ENCODE results near the gene ZCCHC24.

DNA sequence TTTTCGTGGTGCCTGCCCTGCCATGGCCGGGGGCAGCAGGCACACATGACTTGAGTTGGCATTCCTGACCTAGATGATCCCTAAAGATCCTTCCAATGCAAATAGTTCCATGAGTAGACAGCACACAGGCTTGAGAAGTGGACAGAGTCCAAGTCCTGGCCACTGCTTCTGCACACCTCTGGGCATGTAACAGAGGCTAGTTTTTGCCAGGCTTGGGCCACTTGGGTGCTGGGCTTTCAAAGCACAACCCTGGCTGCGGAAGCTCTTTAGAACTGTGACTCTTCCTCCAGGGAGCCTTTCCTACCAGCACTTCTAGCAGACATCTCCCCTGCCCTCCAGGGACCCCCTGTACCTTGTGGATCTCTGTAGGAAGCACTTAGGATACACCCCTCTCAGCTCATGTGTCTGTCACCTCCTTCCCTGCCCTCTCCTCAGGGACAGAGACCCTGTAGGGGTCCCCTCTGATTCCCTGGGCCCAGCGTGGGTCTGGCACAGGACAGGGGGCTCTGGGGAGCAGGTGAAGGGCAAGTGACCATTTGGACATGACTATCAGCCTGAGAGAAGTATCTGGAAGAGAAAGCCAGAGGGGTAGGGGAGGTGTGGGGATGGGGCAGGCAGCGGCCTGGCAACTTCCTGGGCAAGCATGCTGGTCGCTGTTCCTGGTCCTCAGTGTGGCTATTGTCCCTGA, 36.2 kb downstream of the ZCCHC24 start:
- TF ChIP-seq, protein P1, sequence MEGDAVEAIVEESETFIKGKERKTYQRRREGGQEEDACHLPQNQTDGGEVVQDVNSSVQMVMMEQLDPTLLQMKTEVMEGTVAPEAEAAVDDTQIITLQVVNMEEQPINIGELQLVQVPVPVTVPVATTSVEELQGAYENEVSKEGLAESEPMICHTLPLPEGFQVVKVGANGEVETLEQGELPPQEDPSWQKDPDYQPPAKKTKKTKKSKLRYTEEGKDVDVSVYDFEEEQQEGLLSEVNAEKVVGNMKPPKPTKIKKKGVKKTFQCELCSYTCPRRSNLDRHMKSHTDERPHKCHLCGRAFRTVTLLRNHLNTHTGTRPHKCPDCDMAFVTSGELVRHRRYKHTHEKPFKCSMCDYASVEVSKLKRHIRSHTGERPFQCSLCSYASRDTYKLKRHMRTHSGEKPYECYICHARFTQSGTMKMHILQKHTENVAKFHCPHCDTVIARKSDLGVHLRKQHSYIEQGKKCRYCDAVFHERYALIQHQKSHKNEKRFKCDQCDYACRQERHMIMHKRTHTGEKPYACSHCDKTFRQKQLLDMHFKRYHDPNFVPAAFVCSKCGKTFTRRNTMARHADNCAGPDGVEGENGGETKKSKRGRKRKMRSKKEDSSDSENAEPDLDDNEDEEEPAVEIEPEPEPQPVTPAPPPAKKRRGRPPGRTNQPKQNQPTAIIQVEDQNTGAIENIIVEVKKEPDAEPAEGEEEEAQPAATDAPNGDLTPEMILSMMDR (conservative IDR thresholded peaks at IDR 0.05): no peak
- TF ChIP-seq EZH2 (IDR thresholded peaks at IDR 0.05; ENCODE audit: low read depth): no peak

Data from PC-9 (cell line).